ENCODE results near the gene ST7L.

The ST7L gene

DNA sequence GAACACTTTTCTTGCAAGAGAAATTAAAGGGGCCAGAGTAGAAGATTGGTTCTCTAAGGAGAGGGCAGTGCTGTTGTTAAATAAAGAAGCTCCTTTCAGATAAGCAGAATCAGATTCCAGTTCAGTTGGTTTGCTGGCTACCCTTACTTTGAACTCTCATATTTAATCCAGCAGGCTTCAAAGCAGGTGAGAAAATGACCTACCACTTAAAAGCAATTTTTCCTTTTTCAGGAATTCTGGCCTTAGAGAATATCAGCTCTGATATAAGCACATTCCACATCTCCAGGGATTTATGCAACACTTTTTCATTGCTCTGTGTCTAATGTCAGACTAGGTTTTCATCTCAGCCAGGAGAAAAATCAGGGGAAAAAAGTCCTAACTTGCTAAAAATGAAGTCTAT, 81.5 kb downstream of the ST7L start:
- H3K9ac ChIP-seq (ENCODE audit: low read depth, low read length) = no peak overlapping the region
- DNase-seq = no peak
- no peaks in the 10 kb centered on the region for H3K4me1 ChIP-seq (ENCODE audit: insufficient read depth, low read length)
- no peaks in the 10 kb centered on the region for H3K27me3 ChIP-seq (ENCODE audit: insufficient read depth, low read length, poor library complexity)
- H2AFZ ChIP-seq (ENCODE audit: low read depth, low read length) = no peak overlapping the region
- no peaks in the 10 kb centered on the region for H3K9me3 ChIP-seq (ENCODE audit: insufficient read depth, low read length, severe bottlenecking)
- ATAC-seq (ENCODE audit: insufficient read depth, low read depth) = no peak
- H3K27ac ChIP-seq (ENCODE audit: low read length) = no peak overlapping the region
- no peaks in the 10 kb centered on the region for H4K20me1 ChIP-seq (ENCODE audit: insufficient read depth, low read length)
- H3K4me2 ChIP-seq (ENCODE audit: insufficient read depth, low read length) = no peak overlapping the region
- peaks cover 6% of the 10 kb centered on the region; the same call in 1 of the 2 replicates for H3K36me3 ChIP-seq (ENCODE audit: insufficient read depth, low read length)
- no peak overlapping the region for H3K4me3 ChIP-seq (ENCODE audit: low read depth in 1 of 2, low read length in 2 of 2)
- H3K79me2 ChIP-seq (ENCODE audit: insufficient read depth, low read length) = no peaks in the 10 kb centered on the region
- TF ChIP-seq CTCF (IDR thresholded peaks at IDR 0.05; ENCODE audit: borderline replicate concordance, extremely low read depth, low read length, poor library complexity, severe bottlenecking) (no peak), EZH2 (IDR thresholded peaks at IDR 0.05; ENCODE audit: borderline replicate concordance, low read depth, low read length, severe bottlenecking) (no peak)

DNA sequence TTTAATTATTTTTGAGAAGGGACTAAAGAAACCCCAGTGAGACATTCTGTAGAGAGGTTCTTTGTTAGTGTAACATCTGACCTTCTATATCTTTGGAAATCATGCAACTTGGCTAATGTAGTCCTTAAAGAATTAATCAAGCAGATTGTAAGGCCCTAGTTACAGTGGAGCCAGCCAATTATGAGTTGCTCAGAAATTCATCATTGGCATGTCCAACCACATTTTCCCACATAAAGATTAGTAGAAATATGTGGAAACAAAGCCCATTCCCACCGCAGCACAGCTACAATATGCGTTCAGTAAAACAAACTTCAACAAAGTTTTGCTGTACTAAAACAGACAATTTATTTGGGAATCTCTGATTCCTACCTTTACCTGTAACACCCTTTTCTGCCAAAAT, 82.4 kb downstream of the ST7L start:
- ATAC-seq (ENCODE audit: insufficient read depth, low read depth) = no peak

GRCh38 chr1:112533029-112533428, 85.9 kb downstream of the ST7L start:
- H3K27ac ChIP-seq (ENCODE audit: low read length) = no peak overlapping the region
- no peaks in the 10 kb centered on the region for H3K79me2 ChIP-seq (ENCODE audit: insufficient read depth, low read length)
- H3K4me1 ChIP-seq (ENCODE audit: insufficient read depth, low read length) = no peaks in the 10 kb centered on the region
- H3K4me2 ChIP-seq (ENCODE audit: insufficient read depth, low read length) = no peak overlapping the region
- no peak overlapping the region for H2AFZ ChIP-seq (ENCODE audit: low read depth, low read length)
- no peak for ATAC-seq (ENCODE audit: insufficient read depth, low read depth)
- DNase-seq = no peak
- H3K9me3 ChIP-seq (ENCODE audit: insufficient read depth, low read length, severe bottlenecking) = no peaks in the 10 kb centered on the region
- no peak overlapping the region for H3K4me3 ChIP-seq (ENCODE audit: low read depth in 1 of 2, low read length in 2 of 2)
- peaks cover 3% of the 10 kb centered on the region; the same call in 1 of the 2 replicates for H3K36me3 ChIP-seq (ENCODE audit: insufficient read depth, low read length)
- H3K27me3 ChIP-seq (ENCODE audit: insufficient read depth, low read length, poor library complexity) = no peaks in the 10 kb centered on the region
- no peak overlapping the region for H3K9ac ChIP-seq (ENCODE audit: low read depth, low read length)
- H4K20me1 ChIP-seq (ENCODE audit: insufficient read depth, low read length) = no peaks in the 10 kb centered on the region
- no peak for TF ChIP-seq EZH2 (IDR thresholded peaks at IDR 0.05; ENCODE audit: borderline replicate concordance, low read depth, low read length, severe bottlenecking)
- no peak for TF ChIP-seq CTCF (IDR thresholded peaks at IDR 0.05; ENCODE audit: borderline replicate concordance, extremely low read depth, low read length, poor library complexity, severe bottlenecking)

More for the DNA sequence above, 82.4 kb downstream of the ST7L start:
- DNase-seq = no peak
- Histone ChIP-seq H3K4me1 (ENCODE audit: insufficient read depth, low read length) (no peaks in the 10 kb centered on the region), H4K20me1 (ENCODE audit: insufficient read depth, low read length) (no peaks in the 10 kb centered on the region), H3K27ac (ENCODE audit: low read length) (no peak overlapping the region), H3K9me3 (ENCODE audit: insufficient read depth, low read length, severe bottlenecking) (no peaks in the 10 kb centered on the region), H3K4me2 (ENCODE audit: insufficient read depth, low read length) (no peak overlapping the region), H3K79me2 (ENCODE audit: insufficient read depth, low read length) (no peaks in the 10 kb centered on the region), H3K9ac (ENCODE audit: low read depth, low read length) (no peak overlapping the region), H2AFZ (ENCODE audit: low read depth, low read length) (no peak overlapping the region), H3K4me3 (ENCODE audit: low read depth in 1 of 2, low read length in 2 of 2) (no peak overlapping the region), H3K27me3 (ENCODE audit: insufficient read depth, low read length, poor library complexity) (no peaks in the 10 kb centered on the region), H3K36me3 (ENCODE audit: insufficient read depth, low read length) (peaks cover 6% of the 10 kb centered on the region; the same call in 1 of the 2 replicates)
- TF ChIP-seq EZH2 (IDR thresholded peaks at IDR 0.05; ENCODE audit: borderline replicate concordance, low read depth, low read length, severe bottlenecking) (no peak), CTCF (IDR thresholded peaks at IDR 0.05; ENCODE audit: borderline replicate concordance, extremely low read depth, low read length, poor library complexity, severe bottlenecking) (no peak)

DNA sequence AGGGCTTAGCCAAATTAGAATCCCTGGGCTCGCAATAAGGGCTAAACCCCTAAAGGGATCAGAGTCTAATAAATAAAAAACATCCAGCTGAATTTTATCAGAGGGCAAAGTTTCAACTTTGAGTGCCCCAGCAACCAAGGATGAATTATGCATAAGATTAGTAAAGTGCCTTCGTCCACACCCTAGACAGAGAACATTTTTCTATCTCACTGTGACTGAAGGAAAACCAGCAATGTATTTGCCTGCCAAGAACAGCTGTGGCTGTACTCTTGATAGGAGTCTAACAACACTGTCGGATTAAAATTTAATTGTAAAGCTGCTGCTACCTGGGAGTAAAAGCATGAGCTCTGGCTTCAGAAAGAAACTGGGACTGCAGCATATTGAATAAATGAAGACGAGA, 86.9 kb downstream of the ST7L start:
- DNase-seq = no peak
- Histone ChIP-seq H2AFZ (ENCODE audit: low read depth, low read length) (no peak overlapping the region), H3K36me3 (ENCODE audit: insufficient read depth, low read length) (peaks cover 8% of the 10 kb centered on the region; the same call in 1 of the 2 replicates), H3K4me1 (ENCODE audit: insufficient read depth, low read length) (no peaks in the 10 kb centered on the region), H3K27ac (ENCODE audit: low read length) (no peak overlapping the region), H3K9me3 (ENCODE audit: insufficient read depth, low read length, severe bottlenecking) (no peaks in the 10 kb centered on the region), H3K27me3 (ENCODE audit: insufficient read depth, low read length, poor library complexity) (no peaks in the 10 kb centered on the region), H3K4me3 (ENCODE audit: low read depth in 1 of 2, low read length in 2 of 2) (no peak overlapping the region), H3K9ac (ENCODE audit: low read depth, low read length) (no peak overlapping the region), H3K4me2 (ENCODE audit: insufficient read depth, low read length) (no peak overlapping the region), H3K79me2 (ENCODE audit: insufficient read depth, low read length) (no peaks in the 10 kb centered on the region), H4K20me1 (ENCODE audit: insufficient read depth, low read length) (no peaks in the 10 kb centered on the region)
- TF ChIP-seq CTCF (IDR thresholded peaks at IDR 0.05; ENCODE audit: borderline replicate concordance, extremely low read depth, low read length, poor library complexity, severe bottlenecking) = no peak
- TF ChIP-seq EZH2 (IDR thresholded peaks at IDR 0.05; ENCODE audit: borderline replicate concordance, low read depth, low read length, severe bottlenecking) = no peak
- no peak for ATAC-seq (ENCODE audit: insufficient read depth, low read depth)
